DMS 273 treated with DMSO at 0.1 percent for 48 hours (cell line): ENCODE data around the gene IKZF3.
"Not testable (repeated sequence)": the region's sequence is repeated elsewhere in the genome, so short reads cannot be mapped to it uniquely, and the experiment has no call there.

Experiments used
- DNase-seq: peaks from one replicate; lab custom pipeline; 2025; lab: John Stamatoyannopoulos, UW

IKZF3 gene

DNA sequence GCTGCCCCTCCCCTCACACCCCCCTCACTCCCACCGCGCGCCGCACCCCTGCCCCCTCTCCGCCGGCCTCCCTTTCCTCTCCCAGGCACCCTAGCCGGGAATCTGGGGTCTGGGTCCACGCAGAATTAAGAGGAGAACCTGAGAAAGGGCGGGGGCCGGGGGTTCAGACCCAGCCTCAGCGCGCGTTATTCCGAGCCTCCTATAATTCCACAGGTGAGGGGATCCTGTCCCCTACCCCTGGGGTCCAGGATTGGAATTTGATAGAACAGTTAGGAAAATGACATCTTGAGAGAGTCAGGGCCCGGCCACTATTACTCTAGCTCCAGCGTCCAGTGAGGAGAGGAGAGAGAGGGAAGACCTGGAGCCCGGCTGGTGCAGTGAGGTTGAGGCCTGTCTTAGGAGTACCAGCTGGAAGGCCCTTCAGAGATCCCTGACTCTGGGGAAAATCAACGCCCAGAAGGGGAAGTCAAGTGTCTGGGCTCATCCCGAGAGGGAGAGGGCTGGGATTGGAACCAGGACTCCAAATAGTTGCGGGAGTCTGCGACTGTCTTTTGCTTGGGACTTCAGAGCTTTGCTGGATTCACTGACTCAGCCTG lies 109.1 kb downstream of the IKZF3 start:
- no peak for DNase-seq

DNA sequence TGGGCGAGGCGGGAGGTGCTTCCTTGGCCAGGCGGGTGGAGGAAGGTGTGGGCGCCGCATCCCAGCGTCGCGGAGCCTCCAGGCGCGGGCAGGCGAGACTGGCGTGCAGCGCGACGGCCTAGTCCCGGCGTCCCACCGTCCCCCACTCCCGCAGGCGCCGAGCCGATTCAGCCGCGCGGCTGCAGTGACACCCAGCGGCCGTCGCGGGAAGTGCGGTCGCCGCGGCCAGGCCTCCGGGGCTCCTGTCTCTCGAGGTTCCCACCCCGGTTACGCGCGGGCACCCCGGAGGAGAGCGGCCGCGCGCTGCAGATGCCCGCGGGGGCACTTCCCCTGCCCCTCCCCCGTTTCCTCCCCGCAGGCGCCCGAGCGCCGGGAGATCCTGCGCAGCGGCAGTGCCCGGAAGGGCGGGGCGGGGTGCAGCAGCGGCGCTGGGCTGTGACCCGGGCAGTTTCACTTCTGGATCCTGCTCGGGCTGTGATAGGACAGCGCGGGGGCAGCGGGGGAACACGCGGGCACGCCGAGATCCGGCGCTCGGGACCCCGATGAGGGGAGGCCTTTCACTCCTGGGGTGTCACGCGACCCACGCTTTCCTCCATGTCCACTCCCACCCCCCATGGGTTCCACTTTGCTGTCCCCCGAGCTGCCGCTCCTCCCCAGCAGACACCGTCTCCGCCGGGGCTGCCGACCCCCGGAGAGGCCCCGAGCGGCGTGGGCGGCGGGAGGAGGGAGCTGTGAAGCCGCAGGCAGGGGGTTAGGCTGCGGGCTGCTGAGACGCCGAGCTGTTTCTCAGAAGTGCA lies 109.8 kb downstream of the IKZF3 start:
- peak; percentile 62 for DNase-seq

DNA sequence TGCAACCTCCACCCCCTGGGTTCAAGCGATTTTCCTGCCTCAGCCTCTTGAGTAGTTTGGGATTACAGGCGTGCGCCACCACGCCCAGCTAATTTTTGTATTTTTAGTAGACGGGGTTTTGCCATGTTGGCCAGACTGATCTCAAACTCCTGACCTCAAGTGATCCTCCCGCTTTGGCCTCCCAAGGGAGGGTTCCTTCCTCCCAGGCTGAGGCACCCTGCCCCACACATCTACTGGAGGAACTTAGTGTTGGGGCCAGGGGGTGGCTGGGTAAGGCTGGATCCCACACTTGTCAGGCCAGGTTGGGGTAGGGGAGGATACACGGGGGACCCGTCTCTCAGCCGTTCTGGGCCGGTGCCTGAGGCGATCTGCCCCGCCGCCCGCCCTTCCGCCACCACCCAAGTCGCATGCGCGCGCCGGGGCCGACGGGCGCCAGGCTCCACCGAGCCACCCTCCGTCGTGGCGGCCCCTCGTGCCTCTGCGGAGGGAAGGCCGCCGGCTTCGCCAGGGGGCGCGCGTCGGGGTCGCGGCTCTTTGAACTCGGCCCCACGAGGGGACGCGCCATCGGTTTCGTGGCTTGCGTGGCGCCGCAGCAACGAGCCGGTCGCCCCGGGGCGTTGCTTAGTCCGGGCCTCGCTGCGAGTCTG lies 110.5 kb downstream of the IKZF3 start:
- DNase-seq, result no peak

DNA sequence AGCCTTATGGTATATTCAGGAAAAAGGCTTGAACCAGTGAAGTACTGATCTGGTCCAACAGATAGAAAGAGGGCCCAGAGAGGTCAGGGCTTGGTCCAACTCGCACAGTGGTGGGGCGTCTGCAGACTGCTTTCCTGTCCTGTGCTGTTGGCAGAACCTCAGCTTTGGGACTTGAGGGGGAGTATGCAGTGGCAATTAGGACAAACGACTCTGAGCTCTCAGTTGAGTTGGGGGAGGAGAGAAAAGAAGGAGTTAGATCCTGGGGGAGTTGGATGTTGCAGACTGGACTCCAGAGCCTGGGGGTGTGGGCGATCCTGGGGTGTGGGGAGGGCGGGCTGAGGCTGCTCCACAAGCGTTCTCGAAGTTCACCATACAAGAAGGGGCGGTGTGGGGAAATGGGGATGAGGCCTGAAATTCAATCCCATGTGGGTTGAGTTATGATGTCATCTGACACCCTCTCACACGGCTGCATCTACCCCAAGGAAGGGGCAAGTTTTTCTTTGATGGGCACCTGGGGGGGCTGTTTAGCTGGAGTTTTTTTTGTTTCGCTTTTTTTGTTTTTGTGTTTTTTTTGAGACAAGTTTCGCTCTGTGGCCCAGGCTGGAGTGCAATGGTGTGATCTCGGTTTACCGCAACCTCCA lies 111.8 kb downstream of the IKZF3 start:
- no peak for DNase-seq

DNA sequence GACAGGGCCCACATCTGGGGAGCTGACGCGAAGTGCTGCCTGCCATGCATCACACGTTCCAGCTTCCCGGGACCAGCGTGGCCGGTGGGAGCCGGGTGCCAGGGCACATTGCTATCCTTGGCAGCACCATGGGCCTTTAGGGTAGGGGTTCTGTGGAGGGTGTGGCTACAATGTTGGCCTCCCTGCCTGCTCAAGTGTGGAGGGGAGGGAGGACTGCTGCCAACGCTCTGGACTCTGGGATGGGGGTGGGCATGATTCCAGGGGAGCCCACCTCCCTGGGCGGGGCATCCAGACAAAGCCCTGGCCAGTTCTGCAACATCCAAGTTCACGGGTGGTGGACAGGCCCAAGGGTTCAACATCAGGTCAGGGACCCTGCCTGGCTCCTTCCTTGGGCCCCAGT lies 112.5 kb downstream of the IKZF3 start:
- DNase-seq, result no peak

DNA sequence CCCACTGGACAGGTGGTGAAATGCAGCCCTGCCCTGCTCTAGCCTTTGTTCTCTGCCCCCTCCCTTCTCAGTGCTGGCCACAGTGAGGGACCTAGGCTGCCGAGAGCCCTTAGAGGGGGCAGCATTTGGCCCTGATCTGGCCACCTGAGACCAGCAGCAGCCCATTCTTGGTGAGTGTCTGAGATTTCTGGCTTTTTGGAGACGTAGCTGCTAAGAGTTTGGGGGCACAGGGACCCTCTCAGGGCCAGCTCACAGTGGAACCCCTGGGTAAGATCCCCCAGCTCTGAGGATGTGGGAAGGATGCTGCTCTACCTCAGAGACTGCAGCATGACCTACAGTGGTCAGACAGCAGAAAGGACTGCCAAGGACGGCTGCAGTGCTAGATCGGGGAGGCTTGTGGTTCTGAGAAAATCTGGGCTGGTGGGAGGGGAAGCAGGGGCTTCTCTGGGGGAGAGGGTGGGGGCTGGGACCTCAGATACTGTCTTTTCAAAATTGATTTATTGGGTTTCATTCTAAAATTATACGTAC lies 113.0 kb downstream of the IKZF3 start:
- DNase-seq, result no peak

DNA sequence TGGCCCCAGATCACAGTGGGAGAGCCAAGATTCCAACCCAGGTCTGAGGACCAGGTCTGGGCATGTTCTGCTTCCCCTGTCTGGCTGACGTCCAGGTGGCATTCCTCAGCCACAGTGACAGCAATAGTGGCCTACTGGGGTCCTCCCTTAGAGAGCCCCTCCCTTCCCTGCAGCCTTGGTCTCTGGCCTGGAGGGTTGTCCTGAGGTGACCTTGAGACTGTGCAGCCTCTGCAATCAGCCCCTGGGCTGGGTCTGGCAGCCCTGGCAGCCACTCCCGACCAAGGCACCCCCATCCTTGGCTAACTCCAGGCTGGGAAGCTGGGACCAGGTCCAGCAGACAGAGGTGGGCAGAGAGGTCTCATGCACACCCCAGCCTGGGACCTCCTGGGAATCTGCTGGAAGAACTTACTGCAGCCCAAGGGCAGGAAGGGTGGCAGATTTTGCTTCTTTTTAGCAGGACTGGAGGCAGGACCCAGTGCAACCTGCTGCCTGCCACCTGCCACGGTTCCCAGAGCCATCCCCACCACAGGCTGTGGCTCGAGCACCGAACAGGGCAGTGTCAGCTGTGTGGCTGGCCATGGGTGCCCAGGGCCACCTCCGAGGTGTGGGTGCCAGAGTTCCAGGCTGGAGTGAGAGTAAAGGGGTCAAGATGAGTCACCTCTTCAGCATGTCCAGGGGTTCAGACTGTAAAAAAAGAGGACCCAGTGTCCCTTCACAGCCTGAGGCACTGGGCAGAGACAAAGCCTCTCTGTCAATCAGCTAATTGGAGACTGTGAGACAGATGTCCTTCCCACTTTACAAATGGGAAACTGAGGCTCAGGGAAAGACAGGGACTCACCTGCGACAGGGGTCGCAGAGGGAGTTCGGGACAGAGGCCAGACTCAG lies 113.7 kb downstream of the IKZF3 start:
- DNase-seq, result peak; percentile 34

DNA sequence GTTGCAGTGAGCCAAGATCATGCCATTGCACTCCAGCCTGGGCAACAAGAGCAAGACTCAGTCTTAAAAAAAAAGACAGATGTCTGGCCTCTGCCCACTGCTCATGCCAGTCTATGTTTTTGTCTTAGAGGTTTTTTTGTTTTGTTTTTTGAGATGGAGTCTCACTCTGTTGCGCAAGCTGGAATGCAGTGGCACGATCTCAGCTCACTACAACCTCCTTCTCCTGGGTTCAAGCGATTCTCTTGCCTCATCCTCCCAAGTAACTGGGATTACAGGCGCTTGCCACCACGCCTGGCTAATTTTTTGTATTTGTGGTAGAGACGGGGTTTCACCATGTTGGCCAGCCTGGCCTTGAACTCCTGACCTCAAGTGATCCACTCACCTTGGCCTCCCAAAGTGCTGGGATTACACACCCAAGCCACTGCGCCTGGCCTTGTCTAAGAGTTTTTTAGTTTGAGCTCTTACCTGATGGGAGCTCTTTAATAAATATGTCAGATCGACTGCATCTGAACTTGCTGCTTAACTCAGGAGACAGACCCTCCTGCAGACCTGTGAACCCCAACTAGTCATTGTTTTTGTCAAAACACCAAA lies 115.6 kb downstream of the IKZF3 start:
- not testable (repeated sequence) for DNase-seq

DNA sequence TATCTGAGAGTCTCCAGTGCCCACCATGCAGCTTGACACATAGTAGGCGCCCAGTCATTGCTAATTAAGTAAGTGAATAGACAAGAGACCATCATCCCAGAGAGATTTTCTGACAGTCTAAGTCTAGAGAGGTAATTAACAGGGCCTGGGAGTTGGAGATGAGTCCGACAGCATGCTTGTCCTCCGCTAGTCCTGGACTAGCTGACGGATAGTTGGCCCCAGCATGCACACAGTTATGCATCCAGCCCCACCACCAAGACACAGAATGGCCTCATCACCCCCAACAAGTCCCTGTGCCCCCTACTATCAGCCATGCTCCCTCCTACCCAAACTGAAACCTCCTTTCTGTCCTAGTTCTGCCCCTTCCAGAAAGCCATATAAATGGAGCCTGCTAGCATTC lies 116.4 kb downstream of the IKZF3 start:
- no peak for DNase-seq

DNA sequence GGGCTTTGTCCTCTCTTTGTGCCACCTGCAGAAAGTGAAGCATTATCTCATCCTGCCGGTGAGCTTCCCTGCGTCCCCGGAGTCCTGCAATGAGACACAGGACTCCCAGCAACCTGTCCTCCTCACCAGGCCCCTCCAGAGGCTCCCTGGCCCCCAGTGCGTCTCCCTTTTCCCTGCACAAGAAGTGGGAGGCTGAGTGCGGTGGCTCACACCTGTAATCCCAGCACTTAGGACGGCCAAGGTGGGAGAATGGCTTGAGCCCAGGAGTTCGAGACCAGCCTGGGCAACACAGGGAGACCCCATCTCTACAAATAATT lies 118.0 kb downstream of the IKZF3 start:
- DNase-seq, result no peak

DNA sequence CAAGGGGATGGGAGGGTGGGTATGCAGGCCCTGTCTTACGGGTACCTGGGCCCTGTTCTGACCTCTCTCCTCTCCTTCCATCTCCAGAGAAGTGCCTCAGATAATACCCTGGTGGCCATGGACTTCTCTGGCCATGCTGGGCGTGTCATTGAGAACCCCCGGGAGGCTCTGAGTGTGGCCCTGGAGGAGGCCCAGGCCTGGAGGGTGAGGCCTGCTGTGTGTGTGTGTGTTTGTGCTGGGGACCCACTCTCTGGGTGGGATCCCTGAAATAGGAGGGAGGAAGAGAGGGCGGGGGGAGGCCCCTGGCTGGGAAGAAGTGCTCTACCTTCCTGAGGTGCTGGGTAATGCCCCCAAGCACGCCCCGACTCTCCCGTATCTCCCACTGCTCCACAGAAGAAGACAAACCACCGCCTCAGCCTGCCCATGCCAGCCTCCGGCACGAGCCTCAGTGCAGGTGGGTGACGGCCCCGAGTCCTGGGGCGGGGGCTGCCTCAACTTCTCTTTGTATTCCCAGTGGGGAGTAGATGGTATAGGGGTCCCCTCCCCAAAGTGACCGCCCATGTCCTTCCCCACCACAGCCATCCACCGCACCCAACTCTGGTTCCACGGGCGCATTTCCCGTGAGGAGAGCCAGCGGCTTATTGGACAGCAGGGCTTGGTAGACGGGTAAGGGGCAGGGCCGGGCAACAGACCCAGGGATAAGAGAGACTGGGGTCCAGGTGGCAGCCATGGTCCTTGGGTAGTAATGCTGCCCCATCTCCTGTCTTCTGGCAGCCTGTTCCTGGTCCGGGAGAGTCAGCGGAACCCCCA lies 118.6 kb downstream of the IKZF3 start:
- DNase-seq, result no peak

DNA sequence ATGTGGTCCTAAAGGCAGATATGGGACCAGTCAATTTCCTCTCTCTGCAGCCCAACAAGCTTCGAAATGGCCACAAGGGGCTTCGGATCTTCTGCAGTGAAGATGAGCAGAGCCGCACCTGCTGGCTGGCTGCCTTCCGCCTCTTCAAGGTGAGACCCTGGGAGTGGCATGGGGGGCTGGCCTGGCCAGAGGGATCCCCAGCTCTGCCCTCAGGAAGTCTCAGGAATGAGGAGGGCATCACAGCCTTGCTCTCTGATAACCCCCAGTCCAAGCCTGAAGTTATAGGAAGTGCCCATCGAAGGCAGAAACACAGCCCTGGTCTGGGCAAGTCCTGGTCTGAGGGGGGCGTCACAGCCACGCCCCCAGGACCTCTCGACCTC lies 119.3 kb downstream of the IKZF3 start:
- no peak for DNase-seq

DNA sequence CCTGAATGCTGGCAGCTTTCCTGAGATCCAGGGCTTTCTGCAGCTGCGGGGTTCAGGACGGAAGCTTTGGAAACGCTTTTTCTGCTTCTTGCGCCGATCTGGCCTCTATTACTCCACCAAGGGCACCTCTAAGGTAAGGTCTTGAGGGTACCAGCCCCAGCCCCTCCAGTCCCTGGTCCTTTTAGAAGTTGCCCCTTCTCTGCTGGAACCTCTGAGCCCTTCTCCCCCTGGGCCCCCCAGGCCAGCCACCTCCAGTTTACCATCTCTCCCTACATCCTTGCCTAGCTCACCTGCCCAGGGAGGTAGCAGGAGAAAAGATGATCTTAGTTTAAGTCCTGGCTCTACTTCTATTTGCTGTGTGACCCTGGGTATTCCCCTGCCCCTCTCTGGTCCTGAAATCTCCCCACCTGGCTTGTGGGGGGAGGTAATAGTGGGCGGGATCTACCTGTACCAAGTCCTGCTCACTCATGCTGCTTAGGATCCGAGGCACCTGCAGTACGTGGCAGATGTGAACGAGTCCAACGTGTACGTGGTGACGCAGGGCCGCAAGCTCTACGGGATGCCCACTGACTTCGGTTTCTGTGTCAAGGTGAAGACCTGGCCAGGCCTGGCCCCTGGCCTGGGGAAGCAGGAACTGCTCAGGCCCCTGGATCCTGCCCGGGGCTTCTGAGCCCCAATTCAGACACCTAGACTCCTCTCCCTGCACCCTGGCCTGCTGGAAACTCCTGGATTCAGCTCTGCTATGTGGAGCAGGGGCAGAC lies 119.9 kb downstream of the IKZF3 start:
- no peak for DNase-seq

DNA sequence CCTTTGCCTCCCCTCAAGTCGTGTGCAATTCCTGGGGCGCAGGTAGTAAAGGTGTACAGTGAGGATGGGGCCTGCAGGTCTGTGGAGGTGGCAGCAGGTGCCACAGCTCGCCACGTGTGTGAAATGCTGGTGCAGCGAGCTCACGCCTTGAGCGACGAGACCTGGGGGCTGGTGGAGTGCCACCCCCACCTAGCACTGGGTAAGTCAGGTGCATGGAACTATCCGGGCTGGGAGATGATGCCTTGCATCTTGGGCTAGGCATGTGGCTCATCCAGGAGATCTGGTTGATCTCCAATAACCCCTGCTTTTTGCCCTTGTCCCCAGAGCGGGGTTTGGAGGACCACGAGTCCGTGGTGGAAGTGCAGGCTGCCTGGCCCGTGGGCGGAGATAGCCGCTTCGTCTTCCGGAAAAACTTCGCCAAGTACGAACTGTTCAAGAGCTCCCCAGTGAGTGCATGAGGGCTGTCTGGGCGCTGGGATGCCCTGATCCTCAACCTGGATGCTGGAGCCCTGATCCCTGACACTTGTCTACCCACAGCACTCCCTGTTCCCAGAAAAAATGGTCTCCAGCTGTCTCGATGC lies 121.2 kb downstream of the IKZF3 start:
- no peak for DNase-seq

DNA sequence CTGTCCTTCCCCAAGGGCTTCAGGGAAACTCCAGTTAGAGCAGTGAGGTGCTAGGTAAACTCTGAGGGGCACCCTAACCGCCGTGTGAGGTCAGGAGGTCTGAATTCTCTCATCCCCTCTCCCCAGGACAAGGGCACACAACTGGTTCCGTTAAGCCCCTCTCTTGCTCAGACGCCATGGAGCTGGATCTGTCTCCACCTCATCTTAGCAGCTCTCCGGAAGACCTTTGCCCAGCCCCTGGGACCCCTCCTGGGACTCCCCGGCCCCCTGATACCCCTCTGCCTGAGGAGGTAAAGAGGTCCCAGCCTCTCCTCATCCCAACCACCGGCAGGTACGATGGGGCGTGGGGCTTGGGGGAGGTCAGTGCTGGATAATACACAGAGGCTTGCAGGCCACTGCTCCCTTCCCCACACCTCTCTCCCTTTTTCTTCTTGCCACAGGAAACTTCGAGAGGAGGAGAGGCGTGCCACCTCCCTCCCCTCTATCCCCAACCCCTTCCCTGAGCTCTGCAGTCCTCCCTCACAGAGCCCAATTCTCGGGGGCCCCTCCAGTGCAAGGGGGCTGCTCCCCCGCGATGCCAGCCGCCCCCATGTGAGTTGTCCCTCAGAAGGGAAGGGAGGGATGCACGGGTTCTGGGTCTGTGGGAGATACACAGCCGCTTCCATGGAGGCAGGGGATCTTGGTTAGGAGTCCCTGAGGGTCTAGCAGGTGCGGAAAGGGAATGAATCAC lies 121.8 kb downstream of the IKZF3 start:
- DNase-seq, result no peak

DNA sequence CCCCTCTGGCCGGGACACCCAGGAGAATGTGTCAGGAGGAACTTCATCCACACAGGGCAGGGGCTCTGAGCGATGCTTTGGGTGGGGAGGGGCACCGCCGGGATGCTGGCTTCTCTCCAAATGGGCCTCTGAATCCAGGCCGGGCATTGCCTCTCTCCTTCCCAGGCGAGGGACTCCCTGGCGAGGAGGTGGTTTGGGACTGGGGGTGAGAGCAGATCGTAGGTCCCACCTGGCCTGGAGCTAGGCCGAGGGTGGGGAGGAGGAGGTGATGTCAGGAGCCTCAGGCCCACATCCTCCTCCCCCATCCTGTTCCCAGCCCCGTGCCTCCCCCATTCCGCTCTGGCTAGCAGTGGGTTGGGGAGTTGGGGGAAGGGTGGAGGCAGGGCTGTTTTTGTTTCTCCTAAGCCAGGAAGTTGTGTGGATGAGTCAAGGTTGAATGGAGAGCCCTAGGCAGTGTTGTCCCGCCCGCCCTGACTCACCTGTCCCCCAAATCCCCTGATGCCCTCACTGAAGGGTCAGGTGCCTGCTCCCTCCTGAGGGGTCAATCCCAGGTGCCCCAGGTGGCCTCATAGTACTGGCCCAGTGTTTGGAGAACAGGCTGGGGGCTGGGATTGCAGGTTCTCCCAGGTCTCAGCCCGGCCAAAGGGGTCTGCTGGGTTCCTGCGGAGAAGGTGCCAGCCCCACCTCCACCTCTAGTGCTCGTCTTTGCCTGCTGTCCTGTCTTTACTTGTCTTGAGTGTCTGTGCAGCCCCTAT lies 123.6 kb downstream of the IKZF3 start:
- no peak for DNase-seq

DNA sequence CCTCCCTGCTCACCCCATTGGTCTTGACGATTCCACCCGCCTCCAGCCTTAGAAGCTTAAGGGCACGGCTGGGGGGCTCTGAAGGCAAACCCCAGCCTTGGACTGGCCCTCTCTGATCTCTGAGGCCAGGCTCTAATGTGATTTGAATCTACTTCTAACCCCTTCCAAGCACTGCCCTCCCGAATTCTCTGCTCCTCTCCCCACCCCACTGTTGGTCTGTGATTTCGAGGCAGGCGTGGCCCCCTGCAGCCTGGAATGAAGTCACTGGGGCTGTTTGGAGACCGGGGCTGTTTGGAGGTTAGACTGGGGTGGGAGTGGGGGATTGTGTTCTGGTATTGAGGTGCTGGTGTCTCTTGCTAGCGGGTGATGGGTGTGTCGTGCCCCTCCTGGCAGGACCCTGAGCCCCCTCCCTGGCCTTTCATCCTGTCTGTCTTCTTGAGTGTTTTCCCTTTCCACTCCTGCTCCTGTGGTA lies 124.2 kb downstream of the IKZF3 start:
- DNase-seq, result no peak
